ENCODE results near the gene DCP1A.
"Not testable (repeated sequence)": the region's sequence is repeated elsewhere in the genome, so short reads cannot be mapped to it uniquely, and the experiment has no call there.

DCP1A gene

DNA sequence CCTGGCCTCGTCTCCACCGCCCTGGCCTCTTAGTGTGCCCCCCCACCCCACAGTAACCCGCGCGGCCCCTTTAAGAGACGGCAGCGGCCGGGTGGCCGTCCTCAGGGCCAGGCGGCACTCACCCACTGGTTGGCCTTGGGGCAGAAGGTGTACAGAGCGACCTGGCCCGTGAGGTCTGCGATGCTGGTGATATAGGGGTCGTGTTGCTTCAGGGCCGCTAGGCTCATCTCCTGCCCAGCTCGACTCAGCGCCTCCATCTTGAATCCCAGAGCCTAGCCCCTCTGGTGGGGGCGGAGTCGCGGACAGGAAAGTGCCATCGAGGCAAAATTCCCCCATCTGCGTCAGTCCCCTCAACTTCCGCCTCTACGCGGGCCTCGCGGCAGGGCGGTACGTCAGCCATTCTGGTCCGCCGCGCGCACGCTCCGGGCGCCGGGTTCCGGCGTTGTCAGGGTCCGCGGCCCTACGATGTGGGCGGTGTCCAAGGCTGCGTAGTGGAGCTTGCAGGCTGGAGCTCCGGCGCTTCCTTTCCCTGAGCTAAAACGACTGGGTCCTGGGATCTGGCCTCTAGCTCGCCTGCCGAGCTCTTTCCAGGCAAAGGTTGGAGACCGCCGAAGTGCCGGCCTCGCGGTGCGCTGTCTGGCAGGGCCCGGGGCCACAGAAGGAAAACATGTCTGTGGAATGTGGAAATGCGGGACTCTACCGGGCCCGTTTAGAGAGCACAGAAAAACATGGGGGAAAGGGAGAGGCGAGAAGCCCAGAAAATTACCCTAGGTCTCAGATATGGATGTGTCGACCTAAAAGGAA lies at the start of gene DCP1A:
Gene DCP1A, minus strand, starts transcription at position 283 of the 804 bp plus-strand sequence. Its CDS starts 26 bp downstream, at position 257.
- peak; percentile 96 for DNase-seq (ENCODE audit: low spot score)

GRCh38 chr3:53384465-53385423 lies 37.4 kb upstream of the DCP1A start:
- DNase-seq (ENCODE audit: low spot score), result no peak

DNA sequence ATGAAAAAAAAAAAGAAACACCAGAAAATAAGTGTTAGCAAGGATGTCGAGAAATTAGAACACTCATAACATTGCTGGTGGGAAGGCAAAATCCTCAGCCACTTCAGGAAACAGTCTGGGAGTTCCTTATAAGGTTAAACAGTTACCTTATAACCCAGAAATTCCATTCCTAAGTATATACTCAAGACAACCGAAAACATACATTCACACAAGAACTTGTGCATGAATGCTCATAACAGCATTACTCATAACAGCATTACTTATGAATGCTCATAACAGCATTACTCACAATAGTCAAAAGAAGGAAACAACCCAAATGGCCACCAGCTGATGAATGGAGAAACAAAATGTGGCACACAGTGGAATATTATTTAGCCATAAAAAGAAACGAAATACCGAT lies 34.8 kb upstream of the DCP1A start:
- DNase-seq (ENCODE audit: low spot score), result peak; percentile 81

GRCh38 chr3:53380306-53380705 lies 33.0 kb upstream of the DCP1A start:
- no peak for DNase-seq (ENCODE audit: low spot score)

GRCh38 chr3:53379898-53380297 lies 32.6 kb upstream of the DCP1A start:
- no peak for DNase-seq (ENCODE audit: low spot score)

DNA sequence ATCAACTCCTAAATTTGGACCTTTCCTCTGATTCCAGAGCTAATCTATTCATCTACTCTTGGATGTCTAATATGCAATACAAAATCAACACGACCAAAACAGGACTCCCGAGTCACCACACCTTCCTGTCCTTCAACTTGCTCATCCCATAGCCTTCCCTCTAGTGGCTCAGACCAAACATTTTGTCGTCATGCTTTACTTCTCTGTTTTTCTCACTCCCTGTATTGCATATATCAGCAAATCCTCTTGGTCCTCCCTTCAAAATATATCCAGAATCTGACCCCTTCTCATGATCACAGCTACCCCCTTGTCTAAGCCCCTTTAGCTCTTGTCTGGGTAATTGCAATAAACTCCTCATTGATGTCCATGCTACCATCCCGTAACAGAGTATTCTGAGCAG lies 30.5 kb upstream of the DCP1A start:
- DNase-seq (ENCODE audit: low spot score), result no peak

- DNase-seq (ENCODE audit: low spot score), result no peak
These were observed 29.3 kb upstream of the DCP1A start for GRCh38 chr3:53376679-53377078.

DNA sequence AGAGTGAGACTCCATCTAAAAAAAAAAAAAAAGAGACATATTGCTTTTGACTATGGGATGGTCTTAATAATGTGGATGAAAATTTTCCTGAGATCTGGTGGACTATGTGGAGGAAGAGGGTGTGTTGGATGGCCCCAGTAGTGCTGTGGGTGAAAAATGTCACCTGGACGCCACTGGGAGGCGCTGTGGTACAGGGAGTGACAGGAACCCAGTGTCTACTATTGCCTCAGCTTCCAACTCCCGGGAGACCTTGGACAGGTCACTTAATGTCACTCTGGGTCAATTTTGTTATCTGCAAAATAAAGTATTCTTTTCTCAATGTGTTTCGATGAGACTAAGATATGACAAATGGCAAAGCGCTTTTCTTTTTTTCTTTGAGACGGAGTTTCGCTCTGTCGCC lies 27.7 kb upstream of the DCP1A start:
- peak; percentile 74 for DNase-seq (ENCODE audit: low spot score)

DNA sequence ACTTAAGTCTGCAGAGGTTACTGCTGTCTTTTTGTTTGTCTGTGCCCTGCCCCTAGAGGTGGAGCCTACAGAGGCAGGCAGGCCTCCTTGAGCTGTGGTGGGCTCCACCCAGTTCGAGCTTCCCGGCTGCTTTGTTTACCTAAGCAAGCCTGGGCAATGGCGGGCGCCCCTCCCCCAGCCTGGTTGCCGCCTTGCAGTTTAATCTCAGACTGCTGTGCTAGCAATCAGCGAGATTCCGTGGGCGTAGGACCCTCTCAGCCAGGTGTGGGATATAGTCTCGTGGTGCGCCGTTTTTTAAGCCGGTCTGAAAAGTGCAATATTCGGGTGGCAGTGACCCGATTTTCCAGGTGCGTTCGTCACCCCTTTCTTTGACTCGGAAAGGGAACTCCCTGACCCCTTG lies 23.4 kb upstream of the DCP1A start:
- DNase-seq (ENCODE audit: low spot score), result not testable (repeated sequence)

DNA sequence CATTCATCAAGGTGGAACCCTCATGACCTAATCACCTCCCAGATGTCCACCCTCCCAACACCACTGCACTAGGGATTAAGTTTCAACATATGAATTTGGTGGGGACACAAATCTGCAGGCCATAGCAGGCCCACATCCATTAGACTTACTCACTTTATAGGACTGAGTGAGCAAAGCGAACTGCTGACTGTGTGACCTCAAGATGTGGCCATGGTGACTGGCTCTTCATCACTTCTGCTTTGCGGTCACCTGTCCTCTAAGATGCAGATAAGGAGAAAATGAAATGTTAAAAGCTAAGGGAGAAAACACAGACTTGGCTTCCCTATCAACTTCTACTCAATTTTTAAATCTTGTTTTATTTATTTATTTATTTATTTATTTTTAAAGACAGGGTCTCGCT lies 14.5 kb upstream of the DCP1A start:
- DNase-seq (ENCODE audit: low spot score), result no peak

DNA sequence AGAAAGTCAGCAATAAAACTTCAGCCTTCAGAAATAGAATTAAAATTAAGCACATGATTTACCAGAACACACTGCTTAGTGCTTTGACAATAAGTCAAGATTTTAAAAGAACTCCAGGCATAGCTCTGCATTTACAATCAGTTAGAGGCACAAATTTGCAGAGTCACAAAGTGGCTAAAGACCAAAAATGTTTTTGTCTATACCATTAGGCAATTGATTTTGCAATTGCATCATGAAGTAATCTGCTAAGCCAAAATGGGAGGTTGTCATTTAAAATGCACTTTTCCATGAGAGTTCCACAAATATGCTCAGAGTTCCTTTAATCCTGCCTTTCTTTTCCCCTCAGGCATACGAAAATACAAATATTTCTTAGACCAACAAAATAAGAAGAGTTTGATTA lies 10.1 kb upstream of the DCP1A start:
- DNase-seq (ENCODE audit: low spot score), result no peak

GRCh38 chr3:53354945-53355498 lies 7.7 kb upstream of the DCP1A start:
- DNase-seq (ENCODE audit: low spot score), result no peak

- no peak for DNase-seq (ENCODE audit: low spot score)
These were observed 5.9 kb upstream of the DCP1A start for GRCh38 chr3:53353202-53353601.

DNA sequence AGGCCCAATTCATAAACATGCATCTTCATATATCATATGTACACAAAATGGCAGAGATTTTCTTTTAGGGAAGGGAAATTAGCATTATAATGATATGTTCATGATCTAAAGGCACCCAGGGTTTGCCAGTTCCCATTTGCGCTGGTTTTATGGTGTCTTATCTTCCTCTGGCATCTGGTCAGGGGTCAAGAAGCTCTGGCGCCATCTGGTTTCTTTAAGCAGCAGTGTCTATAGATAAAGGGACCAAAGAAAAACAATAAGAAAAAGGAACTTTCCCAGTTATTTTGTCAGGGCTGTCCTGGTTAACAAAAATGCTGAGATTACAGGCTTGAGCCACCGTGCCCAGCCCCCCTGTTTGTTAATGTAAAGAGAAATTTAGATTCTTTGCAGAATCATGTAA lies 3.3 kb upstream of the DCP1A start:
- peak; percentile 68 for DNase-seq (ENCODE audit: low spot score)

DNA sequence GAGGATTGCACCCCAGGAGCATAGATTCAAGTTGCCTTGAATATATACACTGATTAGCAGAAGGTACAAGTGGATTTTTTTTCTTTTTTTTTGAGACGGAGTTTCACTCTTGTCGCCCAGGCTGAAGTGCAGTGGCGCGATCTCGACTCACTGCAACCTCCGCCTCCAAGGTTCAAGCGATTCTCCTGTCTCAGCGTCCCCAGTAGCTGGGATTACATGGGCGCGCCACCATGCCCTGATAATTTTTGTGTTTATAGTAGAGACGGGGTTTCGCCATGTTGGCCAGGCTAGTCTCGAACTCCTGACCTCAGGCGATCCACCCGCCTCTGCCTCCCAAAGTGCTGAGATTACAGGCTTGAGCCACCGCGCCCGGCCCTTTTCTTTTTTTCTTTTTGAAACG lies 775 bp upstream of the DCP1A start:
- DNase-seq (ENCODE audit: low spot score), result not testable (repeated sequence)

DNA sequence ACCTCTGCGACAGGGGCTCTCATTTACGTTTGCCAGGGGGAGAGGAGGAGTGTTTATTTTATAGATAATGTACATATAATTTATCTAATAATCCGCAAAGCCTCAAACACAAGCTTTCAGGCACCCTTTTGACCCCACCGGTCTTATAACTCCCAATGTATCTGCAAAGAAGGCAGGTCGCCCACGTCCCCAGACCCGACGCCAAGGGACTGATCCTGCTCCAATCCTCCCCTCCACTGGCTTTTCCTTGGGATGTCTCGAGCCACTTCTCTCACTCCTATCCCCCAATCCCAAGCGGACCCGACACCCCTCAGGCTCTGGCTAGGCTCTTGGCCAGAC lies 452 bp downstream of the DCP1A start:
- no peak for DNase-seq (ENCODE audit: low spot score)

DNA sequence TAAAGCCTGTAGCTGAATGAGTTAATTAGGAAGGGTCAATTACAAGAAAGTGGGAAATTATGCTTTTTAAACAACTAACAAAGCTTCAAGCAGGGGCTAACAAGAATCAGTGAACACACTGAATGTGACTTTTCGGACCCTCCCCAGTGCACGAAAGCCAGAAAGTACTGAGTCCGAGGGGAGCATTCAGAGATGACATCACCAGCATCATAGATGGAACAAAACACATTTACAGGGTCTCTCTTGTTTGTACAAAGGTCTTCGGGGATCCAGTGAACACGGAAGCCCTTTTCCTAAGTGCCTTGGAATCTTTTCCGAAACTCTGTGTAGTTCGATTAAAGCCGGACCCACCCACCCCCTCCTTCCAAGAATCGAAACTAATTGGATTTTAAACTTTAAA lies 829 bp downstream of the DCP1A start:
- DNase-seq (ENCODE audit: low spot score), result peak; percentile 57

GRCh38 chr3:53342353-53342752 lies 5.0 kb downstream of the DCP1A start:
- DNase-seq (ENCODE audit: low spot score), result no peak

- no peak for DNase-seq (ENCODE audit: low spot score)
These were observed 10.0 kb downstream of the DCP1A start for GRCh38 chr3:53337167-53337940.

GRCh38 chr3:53334742-53335141 lies 12.6 kb downstream of the DCP1A start:
- DNase-seq (ENCODE audit: low spot score), result no peak

DNA sequence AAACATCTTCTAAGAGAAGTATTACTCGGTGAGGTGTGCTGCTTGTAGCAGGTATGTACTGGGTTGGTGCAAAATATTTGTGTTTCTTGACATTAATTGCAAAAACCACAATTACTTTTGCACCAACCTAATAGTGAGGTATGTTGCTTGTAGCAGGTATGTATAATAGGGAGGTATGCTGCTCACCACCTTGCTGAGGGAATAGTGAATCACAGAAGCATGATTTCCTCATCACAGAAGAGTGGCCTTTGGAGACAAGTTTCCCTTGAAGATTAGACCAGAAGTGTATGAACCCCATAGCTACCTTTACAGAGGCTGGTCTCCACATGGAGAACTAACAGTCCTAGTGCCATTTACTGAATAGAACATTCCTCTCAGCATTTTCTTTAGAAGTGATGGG lies 15.5 kb downstream of the DCP1A start:
- no peak for DNase-seq (ENCODE audit: low spot score)

- no peak for DNase-seq (ENCODE audit: low spot score)
These were observed 17.4 kb downstream of the DCP1A start for GRCh38 chr3:53329897-53330296.

All from RKO (cell line).